Omental fat pad (tissue), 4 donors: ENCODE measurements around the gene RAB18. TPM values are rescaled to one million over a fixed set of nuclear protein-coding genes. Genes with fewer than 3 reads are reported as not detected.

Source experiments
- ATAC-seq: fragments of 150-250 bp; one replicate; pipeline ENCODE4 v1.9.1; 2016; ENCODE audit warnings: mild to moderate bottlenecking, moderate library complexity; ENCODE audit not compliant: low FRiP score
- DNase-seq: peaks from one replicate; pipeline ENCODE4 v3.0.0-alpha.2; 2019; ENCODE audit warnings: low spot score
- CTCF ChIP-seq, 3 donors: fragments of 450-650 bp; IDR thresholded peaks; one replicate each; pipeline ENCODE4 v1.5.1; 2016 to 2017; ENCODE audit warnings: antibody characterized with exemption in 3 of 3, mild to moderate bottlenecking in 3 of 3, moderate library complexity in 2 of 3
- total RNA-seq, 4 donors: library from RNA; depleted of rRNA; stranded (reverse); fragments of >200 nt; gene quantifications; one replicate each; pipeline ENCODE4 v1.1.0, GENCODE V29; 2016

Gene RAB18
- total RNA-seq, 4 donors from 2014 or later: 44.4 to 58.8 (median 45.7) TPM

DNA sequence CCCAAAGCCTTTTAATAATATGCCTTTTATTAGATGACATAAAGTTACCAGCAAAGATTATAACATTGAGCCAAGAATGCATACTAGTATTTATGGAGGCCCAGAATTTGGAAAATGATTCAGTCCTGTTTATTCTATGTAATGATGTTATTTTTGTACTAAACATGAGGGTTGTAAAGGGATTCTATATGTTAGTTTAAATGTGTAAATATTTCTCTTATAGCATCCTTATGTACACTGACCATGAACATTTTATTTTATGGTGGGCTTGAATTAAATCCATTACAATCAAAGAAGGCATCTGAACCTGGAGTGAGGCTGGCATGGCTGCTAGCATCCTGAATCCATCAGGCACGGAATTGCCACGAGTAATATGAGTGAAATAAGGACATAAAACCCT is 80.2 kb downstream of the RAB18 start:
- no peak for TF ChIP-seq CTCF (IDR thresholded peaks at IDR 0.05)
- no peak for DNase-seq
- no peak for ATAC-seq

Other genes starting within 250 kb of the RAB18 start
- gene MKX, start 241.5 kb downstream of the RAB18 start, total RNA-seq: 1 to 10 TPM; 1.1 to 5.6 (median 3.1) TPM